OCI-LY1 (cell line): ENCODE results near the gene ZNF862.

Source experiments
- EZH2 ChIP-seq: fragments of 200-600 bp; sonication (generic), shearing (Covaris generic); IDR thresholded peaks from 2 replicates; pipeline ENCODE4 v1.8.0; 2017; ENCODE audit warnings: borderline replicate concordance, mixed run types, mild to moderate bottlenecking, antibody characterized with exemption, low read length, moderate library complexity, mixed read lengths
- TF ChIP-seq, protein P1 (sequence below): fragments of 200-600 bp; sonication (generic), shearing (Covaris generic); IDR thresholded peaks from 2 replicates; pipeline ENCODE4 v1.5.1; 2017; ENCODE audit warnings: mild to moderate bottlenecking, antibody characterized with exemption, low read length, moderate library complexity, mixed read lengths

DNA sequence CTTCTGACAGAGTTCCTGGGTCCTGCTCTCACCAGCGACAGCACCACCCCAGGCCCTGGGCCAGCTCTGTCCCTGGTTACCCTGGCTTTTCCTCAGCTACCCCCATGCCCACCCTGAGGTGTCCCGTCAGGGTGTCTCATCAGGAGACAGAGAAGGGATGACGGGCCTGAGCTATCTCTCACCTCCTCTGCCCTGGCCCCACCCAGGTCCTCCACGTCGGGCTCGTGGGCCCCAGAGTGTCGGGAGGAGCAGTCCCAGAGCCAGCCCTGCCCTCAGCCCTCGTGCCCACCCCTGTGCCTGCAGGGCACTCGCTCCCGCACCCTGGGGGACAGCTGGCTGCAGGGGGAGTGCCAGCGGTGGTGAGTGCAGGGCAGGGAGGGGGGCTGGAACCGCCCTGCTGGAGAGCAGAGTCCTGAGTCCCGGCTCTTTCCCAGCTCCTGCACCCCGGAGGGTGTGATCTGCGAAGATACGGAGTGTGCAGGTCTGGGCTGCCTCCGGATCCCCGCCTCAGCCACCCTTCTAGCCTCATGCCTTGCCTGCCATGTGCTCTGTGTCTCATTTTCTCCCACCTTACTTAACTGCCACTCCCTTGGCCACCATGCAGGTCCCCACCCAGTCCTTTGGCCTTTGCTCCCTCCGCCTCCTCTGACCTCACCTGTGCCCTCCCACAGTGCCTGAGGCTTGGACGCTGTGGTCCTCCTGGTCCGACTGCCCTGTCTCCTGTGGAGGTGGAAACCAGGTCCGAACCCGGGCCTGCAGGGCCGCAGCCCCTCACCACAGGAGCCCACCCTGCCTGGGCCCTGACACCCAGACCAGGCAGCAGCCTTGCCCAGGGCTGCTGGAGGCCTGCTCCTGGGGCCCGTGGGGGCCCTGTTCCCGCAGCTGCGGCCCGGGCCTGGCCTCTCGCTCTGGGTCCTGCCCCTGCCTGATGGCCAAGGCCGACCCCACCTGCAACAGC, 16.7 kb upstream of the ZNF862 start:
- TF ChIP-seq, protein P1, sequence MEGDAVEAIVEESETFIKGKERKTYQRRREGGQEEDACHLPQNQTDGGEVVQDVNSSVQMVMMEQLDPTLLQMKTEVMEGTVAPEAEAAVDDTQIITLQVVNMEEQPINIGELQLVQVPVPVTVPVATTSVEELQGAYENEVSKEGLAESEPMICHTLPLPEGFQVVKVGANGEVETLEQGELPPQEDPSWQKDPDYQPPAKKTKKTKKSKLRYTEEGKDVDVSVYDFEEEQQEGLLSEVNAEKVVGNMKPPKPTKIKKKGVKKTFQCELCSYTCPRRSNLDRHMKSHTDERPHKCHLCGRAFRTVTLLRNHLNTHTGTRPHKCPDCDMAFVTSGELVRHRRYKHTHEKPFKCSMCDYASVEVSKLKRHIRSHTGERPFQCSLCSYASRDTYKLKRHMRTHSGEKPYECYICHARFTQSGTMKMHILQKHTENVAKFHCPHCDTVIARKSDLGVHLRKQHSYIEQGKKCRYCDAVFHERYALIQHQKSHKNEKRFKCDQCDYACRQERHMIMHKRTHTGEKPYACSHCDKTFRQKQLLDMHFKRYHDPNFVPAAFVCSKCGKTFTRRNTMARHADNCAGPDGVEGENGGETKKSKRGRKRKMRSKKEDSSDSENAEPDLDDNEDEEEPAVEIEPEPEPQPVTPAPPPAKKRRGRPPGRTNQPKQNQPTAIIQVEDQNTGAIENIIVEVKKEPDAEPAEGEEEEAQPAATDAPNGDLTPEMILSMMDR, result no peak
- TF ChIP-seq EZH2, result no peak
